CD4-positive, alpha-beta T cell treated with Interleukin-4 for 1 hour (primary cell): ENCODE measurements around the gene LBHD1.
"Not testable (repeated sequence)": the region's sequence is repeated elsewhere in the genome, so short reads cannot be mapped to it uniquely, and the experiment has no call there.

ENCODE experiments used
- DNase-seq, 2 donors: peaks; one replicate each; pipeline ENCODE4 v3.0.0-alpha.2; 2020 to 2022

The LBHD1 gene

GRCh38 chr11:62671608-62672389, at the start of gene LBHD1, which contains the start of gene UQCC3:
Gene LBHD1, minus strand, starts transcription at chr11:62672267. Its CDS starts 2,236 bp downstream, at chr11:62670031.
Gene UQCC3, plus strand, starts transcription at chr11:62671673. Its CDS starts 73 bp downstream, at chr11:62671746.
- DNase-seq, result peak; percentile 78 to 87

GRCh38 chr11:62719302-62719978, 47.4 kb upstream of the LBHD1 start:
- no peak for DNase-seq

GRCh38 chr11:62716816-62717215, 44.7 kb upstream of the LBHD1 start:
- no peak for DNase-seq

- no peak for DNase-seq
Measured at GRCh38 chr11:62716206-62716605, 44.1 kb upstream of the LBHD1 start.

- DNase-seq, result no peak
Measured at GRCh38 chr11:62715150-62716130, 43.4 kb upstream of the LBHD1 start.

- DNase-seq, result no peak
Measured at GRCh38 chr11:62713343-62713742, 41.3 kb upstream of the LBHD1 start.

- DNase-seq, result no peak
Measured at GRCh38 chr11:62712861-62713260, 40.8 kb upstream of the LBHD1 start.

- DNase-seq, result no peak
Measured at GRCh38 chr11:62712276-62712812, 40.3 kb upstream of the LBHD1 start.

GRCh38 chr11:62710001-62710345, 37.9 kb upstream of the LBHD1 start:
- DNase-seq, result no peak

- peak; percentile 98 to 99 for DNase-seq
Measured at GRCh38 chr11:62709247-62710000, 37.4 kb upstream of the LBHD1 start.

- DNase-seq, result peak; percentile 42 to 61
Measured at GRCh38 chr11:62708793-62709192, 36.7 kb upstream of the LBHD1 start.

- DNase-seq, result no peak
Measured at GRCh38 chr11:62708392-62708791, 36.3 kb upstream of the LBHD1 start.

GRCh38 chr11:62707277-62707861, 35.3 kb upstream of the LBHD1 start, which contains the start of the genes BSCL2 and GNG3:
Gene BSCL2, minus strand, starts transcription at chr11:62707424. Its CDS starts 229 bp downstream, at chr11:62707195.
Gene GNG3, plus strand, starts transcription at chr11:62707676. Its CDS starts 620 bp downstream, at chr11:62708296.
- DNase-seq, result no peak

GRCh38 chr11:62706850-62707247, 34.8 kb upstream of the LBHD1 start:
- no peak for DNase-seq

- peak; percentile 93 to 94 for DNase-seq
Measured at GRCh38 chr11:62705880-62706849, 34.1 kb upstream of the LBHD1 start.

- no peak for DNase-seq
Measured at GRCh38 chr11:62705413-62705812, 33.3 kb upstream of the LBHD1 start.

GRCh38 chr11:62703921-62704320, 31.9 kb upstream of the LBHD1 start:
- DNase-seq, result not testable (repeated sequence)

GRCh38 chr11:62702246-62702645, 30.2 kb upstream of the LBHD1 start:
- DNase-seq, result peak in 1 of 2 donors; percentile 38

GRCh38 chr11:62694455-62695167, 22.5 kb upstream of the LBHD1 start:
- peak; percentile 81 to 84 for DNase-seq
